Amygdala (tissue), 56 donors: ENCODE data around the gene FBLN1.

Source experiments
- DNase-seq, 56 donors: peaks; one replicate each; lab custom pipeline; 2025; lab: John Stamatoyannopoulos, UW

FBLN1 gene

GRCh38 chr22:45649809-45650208 lies 147.1 kb downstream of the FBLN1 start:
- no peak for DNase-seq

DNA sequence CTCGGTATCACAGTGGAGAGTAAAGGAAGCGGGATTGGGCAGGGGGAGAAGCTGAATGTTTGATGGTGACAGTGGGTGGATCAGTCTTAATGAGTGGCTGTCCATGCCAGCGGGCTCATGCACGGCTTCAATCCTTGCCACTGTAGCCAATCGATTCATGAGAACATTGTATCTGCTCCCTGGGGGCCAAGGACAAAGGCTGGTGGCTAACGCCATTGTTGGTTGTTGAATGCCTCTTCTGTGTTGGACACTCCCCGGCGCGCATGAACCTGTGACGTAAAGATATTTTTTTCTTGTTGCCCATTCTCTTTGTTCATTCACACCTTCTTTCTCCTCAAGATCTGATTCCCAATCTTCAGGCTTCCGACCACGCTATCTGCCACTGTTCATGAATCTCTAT lies 148.0 kb downstream of the FBLN1 start:
- DNase-seq: no peak
